Renal pelvis (tissue), 12 donors: ENCODE data around the gene BMP8A. TPM values are rescaled to one million over a fixed set of nuclear protein-coding genes. Genes with fewer than 3 reads are reported as not detected.
"Not testable (repeated sequence)": the region's sequence is repeated elsewhere in the genome, so short reads cannot be mapped to it uniquely, and the experiment has no call there.

Source experiments
- DNase-seq: peaks from one replicate; pipeline ENCODE4 v3.0.0-alpha.2; 2013
- long read RNA-seq, 16 experiments: transcript quantifications; one replicate each; lab custom pipeline, GENCODE V29; 2026
- polyA plus RNA-seq, 3 donors: library from polyadenylated mRNA; unstranded; fragments of 120-200 nt; gene quantifications; one replicate each; pipeline ENCODE4 v1.2.1, GENCODE V29; 2013; ENCODE audit not compliant: insufficient read length in 3 of 3

Gene BMP8A, protein sequence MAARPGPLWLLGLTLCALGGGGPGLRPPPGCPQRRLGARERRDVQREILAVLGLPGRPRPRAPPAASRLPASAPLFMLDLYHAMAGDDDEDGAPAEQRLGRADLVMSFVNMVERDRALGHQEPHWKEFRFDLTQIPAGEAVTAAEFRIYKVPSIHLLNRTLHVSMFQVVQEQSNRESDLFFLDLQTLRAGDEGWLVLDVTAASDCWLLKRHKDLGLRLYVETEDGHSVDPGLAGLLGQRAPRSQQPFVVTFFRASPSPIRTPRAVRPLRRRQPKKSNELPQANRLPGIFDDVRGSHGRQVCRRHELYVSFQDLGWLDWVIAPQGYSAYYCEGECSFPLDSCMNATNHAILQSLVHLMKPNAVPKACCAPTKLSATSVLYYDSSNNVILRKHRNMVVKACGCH
- polyA plus RNA-seq = 1 to 10 TPM in 1 of 3 donors, under 1 TPM in 2; 0.44 to 1.0 (median 0.86) TPM
- long read RNA-seq, donor 1 = 0 reads
- long read RNA-seq, donor 2 = 0 reads
- long read RNA-seq, donor 3 = 0 reads
- long read RNA-seq, donor 4 = 0 reads
- long read RNA-seq, donor 5 = 0 reads
- long read RNA-seq, donor 6, partial matches to known transcripts = 10 of 11 reads
- long read RNA-seq, donor 6, other reads (novel, unspliced or antisense) = 0 of 11 reads
- long read RNA-seq, donor 7, partial matches to known transcripts = 0 of 1 reads
- long read RNA-seq, donor 7, other reads (novel, unspliced or antisense) = 0 of 1 reads
- long read RNA-seq, donor 8, partial matches to known transcripts = 11 of 11 reads
- long read RNA-seq, donor 8, other reads (novel, unspliced or antisense) = 0 of 11 reads
- long read RNA-seq, donor 9 = 0 reads
- long read RNA-seq, donor 10, partial matches to known transcripts = 0 of 1 reads
- long read RNA-seq, donor 10, other reads (novel, unspliced or antisense) = 0 of 1 reads
- long read RNA-seq, donor 11, partial matches to known transcripts = 6 of 6 reads
- long read RNA-seq, donor 11, other reads (novel, unspliced or antisense) = 0 of 6 reads
- long read RNA-seq, donor 12, partial matches to known transcripts = 11 of 12 reads
- long read RNA-seq, donor 12, other reads (novel, unspliced or antisense) = 0 of 12 reads
- long read RNA-seq, donor 13 = 0 reads
- long read RNA-seq, donor 14 = 0 reads
- long read RNA-seq, donor 15 = 0 reads
- long read RNA-seq, donor 16 = 0 reads

DNA sequence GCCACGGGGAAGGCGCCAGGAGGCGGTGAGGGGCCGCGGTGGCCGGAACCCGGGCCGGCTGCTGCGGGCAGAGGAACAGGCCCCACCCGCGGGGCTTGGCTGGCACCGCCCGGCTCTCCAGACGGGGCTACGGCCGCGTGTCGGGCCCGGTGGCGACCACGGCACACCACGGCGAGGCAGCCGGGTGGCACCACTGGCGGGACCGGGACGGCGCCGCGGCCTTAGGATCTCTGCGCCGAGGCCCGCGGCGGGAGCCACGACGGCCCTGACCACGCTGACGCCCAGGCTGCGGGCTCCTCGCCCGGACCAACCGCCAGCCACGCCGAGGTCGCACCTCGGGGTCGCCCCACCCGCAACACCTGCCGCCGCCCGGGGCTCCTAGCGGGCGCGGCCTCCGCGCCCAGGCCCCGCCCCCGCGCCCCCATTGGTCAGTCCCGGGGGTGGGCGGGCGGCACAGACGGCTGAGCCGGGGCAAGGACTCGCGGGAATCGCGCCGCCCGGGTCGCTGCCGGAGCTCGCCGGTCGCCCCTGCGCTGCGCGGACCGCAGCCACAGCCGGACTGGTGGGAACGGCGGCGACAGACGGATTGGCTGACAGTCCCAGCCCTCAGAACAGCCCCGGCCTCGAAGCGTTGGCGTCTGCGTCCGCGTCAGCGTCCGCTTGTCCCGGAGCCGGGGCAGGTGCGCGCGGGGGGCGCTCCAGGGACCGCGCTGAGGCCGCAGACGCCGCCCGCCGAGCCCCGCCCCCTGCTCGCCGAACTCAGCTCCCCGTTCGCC, at the start of gene BMP8A:
BMP8A (plus strand) TSS at position 491 of the 776 bp plus-strand sequence. CDS start 356 bp downstream, outside the sequence.
- DNase-seq = peak; percentile 56

DNA sequence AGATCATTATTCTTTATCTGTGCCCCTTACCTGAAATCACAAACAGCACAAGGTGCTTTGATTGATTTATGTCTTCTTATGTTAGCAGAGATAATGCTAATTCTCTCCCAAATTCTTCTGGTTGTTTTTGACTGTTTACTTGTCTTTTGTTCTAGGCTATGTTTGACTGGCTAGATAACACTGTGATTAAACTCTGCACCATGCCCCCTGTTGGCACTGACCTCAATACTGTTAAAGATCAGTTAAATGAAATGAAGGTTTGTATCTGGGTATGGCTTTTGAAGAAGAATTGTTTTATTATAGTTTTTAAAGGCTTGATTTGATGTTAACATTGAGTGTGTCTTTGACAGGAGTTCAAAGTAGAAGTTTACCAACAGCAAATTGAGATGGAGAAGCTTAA, 49.6 kb upstream of the BMP8A start:
- no peak for DNase-seq

DNA sequence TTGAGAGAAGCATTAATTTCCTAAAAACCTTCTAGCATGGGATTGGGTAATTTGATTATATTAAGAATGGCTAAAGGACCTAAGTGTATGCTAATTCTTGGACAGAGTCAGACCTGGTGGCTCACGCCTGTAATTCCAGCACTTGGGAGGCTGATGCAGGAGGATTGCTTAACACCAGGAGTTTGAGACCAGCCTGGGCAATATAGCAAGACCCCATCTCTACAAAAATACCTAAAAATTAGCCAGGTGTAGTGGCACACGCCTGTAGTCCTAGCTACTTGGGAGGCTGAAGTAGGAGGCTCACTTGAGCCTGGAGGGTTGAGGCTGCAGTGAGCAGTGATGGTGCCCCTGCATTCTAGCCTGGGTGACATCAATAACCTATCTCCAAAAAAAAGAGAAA, 45.9 kb upstream of the BMP8A start:
- no peak for DNase-seq

DNA sequence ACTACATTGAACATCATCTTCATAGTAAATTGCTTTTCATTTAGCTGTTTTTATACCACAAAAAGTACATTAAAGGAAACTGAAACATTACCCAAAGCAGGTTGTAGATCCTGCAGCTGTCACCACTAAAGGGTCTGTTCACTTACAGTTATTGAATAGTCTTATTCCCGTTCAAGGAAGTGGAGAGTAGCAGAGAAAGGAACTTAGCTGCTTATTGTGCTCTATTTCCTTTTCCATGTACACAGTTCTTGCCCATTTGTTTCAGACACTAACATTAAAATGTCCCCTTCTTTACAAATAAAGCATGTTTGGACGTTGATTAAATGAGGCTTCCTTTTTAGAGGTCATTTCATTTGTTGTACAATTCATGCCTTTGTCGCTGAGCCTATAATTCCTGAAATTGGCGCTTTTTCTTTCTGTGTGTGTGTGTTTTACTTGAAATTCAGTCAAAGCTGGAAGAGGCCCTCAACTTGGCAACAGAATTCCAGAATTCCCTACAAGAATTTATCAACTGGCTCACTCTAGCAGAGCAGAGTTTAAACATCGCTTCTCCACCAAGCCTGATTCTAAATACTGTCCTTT, 44.4 kb upstream of the BMP8A start:
- no peak for DNase-seq

DNA sequence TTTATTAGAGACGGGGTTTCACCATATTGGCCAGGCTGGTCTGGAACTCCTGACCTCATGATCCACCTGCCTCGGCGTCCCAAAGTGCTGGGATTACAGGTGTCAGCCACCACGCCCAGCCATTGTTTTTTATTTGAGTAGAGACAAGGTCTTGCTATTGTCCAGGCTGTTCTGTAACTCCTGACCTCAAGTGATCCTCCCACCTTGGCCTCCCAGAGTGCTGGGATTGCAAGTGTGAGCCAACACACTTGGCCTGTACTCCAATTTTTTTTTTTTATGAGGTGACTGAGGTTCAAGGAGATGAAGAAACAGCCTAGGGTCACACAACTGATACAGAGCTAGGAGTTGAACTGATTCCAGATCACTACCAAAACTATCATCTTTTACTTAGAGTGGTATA, 41.4 kb upstream of the BMP8A start:
- DNase-seq = not testable (repeated sequence)

DNA sequence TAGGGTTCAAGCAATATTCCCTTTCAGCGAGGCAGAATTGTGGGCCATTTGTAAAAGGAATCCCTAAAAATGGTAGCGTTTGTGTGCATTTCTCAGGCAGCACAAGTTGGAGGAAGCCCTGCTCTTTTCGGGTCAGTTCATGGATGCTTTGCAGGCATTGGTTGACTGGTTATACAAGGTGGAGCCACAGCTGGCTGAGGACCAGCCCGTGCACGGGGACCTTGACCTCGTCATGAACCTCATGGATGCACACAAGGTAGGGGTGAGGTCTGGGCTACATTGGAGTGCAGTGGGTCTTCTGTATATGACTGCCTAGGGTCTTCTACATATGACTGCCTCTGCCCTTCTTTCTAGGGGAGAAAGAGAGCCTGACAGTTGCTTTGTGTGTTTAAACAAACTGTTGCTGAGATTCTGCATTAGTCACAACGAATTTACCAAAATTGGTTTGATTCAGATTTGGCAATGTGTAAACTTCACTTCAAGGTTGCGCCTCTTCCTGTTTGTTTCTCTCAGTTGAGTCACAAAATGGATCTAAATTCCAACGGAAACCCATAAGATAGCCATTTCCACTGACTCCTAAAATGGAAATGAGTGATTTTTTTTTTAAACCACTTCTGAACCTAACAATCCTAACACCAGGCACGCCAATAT, 40.4 kb upstream of the BMP8A start:
- no peak for DNase-seq

DNA sequence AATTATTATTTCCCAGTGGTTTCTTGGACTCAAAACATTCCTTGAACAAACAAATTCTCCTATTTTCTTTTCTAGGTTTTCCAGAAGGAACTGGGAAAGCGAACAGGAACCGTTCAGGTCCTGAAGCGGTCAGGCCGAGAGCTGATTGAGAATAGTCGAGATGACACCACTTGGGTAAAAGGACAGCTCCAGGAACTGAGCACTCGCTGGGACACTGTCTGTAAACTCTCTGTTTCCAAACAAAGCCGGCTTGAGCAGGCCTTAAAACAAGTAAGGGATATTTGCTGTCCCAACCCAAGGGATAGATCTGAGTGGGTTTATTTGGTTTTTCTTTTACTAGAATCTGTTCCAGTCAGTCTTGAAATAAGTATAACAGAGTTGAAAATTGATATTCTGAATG, 39.4 kb upstream of the BMP8A start:
- DNase-seq = no peak

DNA sequence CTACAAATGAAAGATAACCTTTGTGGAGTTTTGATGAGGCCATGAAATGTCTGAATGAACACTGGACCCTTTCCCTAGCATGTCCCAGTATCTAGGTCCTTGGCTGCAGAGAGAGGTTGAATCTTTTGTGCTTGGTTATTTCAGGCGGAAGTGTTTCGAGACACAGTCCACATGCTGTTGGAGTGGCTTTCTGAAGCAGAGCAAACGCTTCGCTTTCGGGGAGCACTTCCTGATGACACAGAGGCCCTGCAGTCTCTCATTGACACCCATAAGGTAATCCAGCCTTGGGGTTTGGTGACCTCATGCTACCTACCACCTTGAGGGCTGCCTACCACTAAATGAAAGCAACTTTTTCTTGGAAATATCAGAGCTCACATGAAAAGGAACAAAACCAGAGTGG, 38.9 kb upstream of the BMP8A start:
- no peak for DNase-seq

DNA sequence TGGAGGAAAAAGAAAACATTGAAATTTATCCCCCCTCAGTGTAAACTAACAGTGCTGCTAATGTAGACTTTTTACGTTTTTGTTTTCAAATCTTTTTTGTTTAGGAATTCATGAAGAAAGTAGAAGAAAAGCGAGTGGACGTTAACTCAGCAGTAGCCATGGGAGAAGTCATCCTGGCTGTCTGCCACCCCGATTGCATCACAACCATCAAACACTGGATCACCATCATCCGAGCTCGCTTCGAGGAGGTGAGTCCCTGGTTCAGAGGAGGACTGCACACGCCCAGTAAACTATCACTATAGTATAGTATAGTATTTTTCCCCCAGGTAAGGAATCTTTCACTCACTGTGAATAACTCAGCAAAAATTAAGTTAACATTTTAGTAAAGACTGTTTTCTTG, 37.8 kb upstream of the BMP8A start:
- no peak for DNase-seq

DNA sequence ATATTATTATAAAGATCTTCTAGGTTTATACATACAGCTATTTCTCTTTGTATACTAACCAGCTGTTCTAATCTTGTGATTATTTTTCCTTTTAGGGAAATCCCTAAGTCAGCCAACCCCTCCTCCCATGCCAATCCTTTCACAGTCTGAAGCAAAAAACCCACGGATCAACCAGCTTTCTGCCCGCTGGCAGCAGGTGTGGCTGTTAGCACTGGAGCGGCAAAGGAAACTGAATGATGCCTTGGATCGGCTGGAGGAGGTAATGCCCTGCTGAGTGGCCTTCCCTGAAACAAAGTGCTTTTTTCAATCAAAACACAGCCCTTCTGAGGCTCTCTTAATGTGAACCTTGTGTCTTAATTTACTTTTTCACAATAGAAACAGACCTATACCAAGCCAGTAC, 32.4 kb upstream of the BMP8A start:
- DNase-seq = no peak

DNA sequence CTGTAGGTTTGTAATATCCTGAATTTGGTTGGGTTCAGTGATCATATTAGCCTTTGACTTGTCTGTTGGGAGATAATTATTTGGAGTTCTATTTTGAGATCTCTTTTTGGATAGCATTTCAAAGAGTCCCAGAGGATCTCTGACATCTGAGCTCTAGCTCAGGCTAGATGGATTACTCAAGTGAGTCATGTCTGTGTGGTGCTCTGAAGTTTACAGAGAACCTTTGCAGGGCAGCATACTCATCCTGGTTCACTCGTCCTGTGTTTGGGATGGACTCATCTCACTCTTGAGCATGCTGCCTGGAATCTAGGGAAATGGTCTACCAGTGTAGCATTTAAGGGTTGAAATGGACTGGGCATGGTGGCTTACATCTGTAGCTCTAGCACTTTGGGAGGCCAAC, 29.4 kb upstream of the BMP8A start:
- DNase-seq = no peak

DNA sequence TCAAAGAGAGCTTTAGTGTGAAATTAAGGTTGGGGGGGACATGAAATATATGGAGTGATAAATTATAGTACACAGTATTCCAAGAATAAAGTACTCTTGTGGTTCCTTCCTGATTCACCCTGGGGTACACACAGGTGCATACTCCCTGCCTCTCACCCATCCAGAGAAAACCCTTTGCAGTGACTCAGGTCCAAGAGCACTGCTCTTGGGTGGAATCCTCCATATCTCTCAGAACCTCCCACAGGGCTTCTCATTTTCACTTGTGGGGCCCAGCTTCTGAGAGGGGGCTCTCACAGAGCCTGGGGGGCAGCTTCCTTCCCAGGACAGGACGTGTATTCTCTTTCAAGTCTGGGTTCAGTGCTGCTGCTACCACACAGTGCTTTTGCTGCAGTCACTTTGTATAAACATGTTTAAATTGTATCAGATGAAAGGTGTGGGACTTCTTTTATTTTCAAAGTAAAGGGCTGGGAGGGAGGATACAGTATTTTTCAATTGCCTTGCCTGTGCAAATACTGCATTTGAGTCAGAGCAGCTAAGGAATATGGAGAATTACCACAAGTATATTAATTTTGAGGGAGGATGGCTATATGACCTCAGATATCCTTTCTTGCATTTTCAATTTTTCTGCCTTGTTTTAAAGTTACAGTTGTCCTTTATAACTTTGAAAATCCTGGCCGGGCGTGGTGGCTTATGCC, 24.9 kb upstream of the BMP8A start:
- no peak for DNase-seq

DNA sequence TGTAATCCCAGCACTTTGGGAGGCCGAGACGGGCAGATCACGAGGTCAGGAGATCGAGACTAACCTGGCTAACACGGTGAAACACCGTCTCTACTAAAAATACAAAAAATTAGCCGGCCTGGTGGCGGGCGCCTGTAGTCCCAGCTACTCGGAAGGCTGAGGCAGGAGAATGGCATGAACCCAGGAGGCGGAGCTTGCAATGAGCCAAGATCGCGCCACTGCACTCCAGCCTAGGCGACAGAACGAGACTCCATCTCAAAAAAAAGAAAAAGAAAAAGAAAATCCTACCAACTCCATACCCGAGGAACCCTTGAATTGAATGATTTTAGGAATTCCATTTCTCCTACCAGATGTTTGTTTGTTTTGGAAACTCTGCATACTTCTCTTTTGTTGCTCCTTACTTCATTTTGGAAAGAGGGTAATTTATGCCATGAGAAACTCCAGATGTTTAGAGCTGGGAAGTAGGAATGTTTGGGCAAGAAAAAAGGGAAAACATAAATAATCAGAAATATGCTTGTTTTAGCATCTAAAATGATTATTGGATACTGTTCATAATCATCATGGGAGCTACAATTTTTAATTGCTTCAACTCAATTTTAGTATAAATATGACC, 24.2 kb upstream of the BMP8A start:
- DNase-seq = peak; percentile 66

DNA sequence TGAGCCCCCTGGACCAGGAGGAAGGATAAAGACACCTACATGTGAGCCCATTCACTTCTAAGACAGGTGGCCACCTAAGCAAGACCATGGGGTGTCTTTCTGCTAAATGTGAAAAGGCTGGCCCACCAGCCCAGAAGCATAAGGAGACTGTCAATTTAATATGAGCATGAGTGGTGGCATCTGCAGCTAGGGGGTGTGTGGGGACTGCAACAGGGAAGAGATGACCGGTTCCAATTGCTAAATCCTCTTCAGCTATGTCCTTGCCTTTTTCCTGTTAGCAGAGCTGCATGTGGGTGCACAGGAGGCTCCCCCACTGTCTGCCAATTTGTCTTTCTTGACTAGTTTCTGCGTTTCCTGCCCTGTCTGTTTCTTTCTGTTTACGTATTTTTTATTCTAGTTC, 22.3 kb upstream of the BMP8A start:
- no peak for DNase-seq

DNA sequence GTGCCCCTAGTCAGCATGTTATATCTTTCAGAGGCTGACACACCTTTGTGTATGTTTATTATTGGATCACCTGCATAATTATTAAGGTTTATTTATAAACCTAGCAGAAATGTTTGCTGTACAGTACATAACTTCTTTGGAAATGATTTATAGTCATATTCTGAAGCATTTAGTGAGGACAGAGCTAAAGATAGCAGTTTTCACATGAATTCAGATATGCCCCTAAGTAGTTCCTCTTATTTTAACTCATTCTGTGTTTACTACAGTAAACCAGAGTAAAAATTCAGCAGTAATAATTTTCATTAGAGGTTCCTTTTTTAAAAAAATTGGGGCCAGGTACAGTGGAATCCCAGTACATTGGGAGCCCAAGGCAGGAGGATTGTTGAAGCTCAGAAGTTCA, 21.4 kb upstream of the BMP8A start:
- no peak for DNase-seq

DNA sequence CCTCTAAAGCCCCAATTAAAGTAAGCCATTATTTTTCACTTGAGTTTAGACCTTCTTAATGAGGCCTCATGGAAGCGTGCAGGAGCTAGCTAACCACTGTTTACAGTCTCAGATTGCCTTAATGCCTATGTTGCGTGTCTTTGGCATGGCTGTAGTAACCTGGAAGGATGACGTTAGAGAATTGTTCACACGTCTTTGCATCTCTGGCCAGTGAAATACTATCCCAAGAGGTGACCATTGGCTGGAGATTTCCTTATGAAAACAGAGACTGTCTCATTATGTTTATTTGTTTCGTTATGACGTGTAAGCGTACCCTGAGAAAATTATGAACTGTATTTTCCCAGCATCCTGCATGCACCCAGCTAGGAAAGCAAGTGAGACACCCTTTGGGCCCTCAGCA, 18.6 kb upstream of the BMP8A start:
- DNase-seq = no peak

DNA sequence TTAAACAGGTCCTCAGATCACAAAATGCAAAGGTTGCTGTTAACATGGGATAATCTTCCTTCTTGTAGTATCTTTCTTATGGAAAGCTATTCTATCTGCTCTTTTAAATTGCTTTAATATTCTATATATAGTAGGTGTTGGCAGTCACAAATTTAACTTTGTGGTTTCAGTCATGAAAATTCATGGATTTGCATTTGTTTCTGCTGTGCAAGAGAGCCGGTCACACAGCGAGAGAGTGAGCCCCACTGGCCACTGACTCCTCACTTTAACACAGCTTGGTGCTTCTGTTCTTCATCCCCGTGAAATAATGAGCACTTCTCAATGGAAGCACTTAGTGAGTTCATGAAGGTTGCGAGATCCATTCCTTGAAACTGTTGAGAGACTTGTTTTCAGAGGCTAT, 18.1 kb upstream of the BMP8A start:
- no peak for DNase-seq

DNA sequence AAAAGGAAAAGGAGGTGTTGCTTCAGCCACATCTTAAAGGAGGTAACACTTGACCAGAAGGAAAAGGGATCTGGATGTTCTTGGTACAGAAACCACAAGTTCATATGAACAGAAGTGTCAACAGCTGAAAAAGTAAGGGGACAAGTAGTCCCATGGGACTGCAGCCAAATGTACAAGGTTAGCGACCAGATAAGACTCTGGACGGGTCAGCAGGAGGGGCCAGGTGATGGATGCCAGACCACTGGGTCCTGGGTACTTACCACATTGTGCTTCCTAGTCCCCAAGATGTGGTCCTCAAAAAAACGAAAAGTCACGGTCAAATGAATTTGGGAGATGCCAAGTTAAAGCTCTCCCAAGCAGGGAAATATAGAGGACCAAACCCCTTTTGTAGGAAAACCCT, 16.6 kb upstream of the BMP8A start:
- DNase-seq = no peak

DNA sequence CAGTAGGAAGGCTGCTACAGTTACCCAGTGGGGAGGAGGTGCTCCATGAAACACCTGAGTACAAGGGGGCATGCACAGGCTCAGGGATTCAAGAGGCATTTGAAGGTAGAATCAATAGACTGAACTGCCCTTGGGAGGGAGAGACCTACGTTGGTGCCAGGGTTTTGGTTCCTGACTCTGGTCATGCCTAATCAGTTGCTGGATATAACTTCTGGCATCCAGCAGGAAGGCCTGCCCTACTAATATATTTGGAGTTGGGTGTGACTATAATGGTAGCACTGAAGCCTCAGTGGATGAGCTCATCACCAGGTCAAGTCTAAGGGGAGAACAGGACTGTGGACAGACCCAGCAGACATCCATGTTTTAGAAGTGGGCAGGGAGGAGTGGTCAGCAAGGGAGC, 15.9 kb upstream of the BMP8A start:
- not testable (repeated sequence) for DNase-seq
